Breast epithelium (tissue), 4 donors: ENCODE measurements around the gene ISY1. TPM values are rescaled to one million over a fixed set of nuclear protein-coding genes. Genes with fewer than 3 reads are reported as not detected.
"Not testable (repeated sequence)": the region's sequence is repeated elsewhere in the genome, so short reads cannot be mapped to it uniquely, and the experiment has no call there.

ENCODE experiments used
- DNase-seq, 2 donors: peaks; one replicate each; pipeline ENCODE4 v3.0.0-alpha.2; 2019; ENCODE audit warnings: low spot score in 2 of 2
- H3K27ac ChIP-seq, 2 donors: fragments of 200-600 bp; sonication (generic) in 1 of 2; one replicate each; pipeline ENCODE4 v1.5.1; 2016 to 2019; ENCODE audit warnings: mild to moderate bottlenecking in 1 of 2
- H3K27me3 ChIP-seq, 2 donors: fragments of 200-600 bp; sonication (generic) in 1 of 2; one replicate each; pipeline versions ENCODE4 v1.5.1 to v1.6.0; 2017 to 2019; ENCODE audit warnings: control low read depth in 1 of 2, mild to moderate bottlenecking in 1 of 2
- H3K36me3 ChIP-seq: fragments of 200-600 bp; one replicate; pipeline ENCODE4 v1.5.1; 2019
- H3K4me1 ChIP-seq, 2 donors: fragments of 200-600 bp; sonication (generic); one replicate each; pipeline ENCODE4 v1.5.1; 2016 to 2019; ENCODE audit warnings: control low read depth in 1 of 2
- H3K4me3 ChIP-seq, 3 donors: fragments of 200-600 bp; sonication (generic); 1 replicate in 2 of 3; 2 replicates in 1 of 3; pipeline ENCODE4 v1.5.1; 2016 to 2019; ENCODE audit warnings: mild to moderate bottlenecking in 3 of 3, moderate library complexity in 2 of 3
- H3K9me3 ChIP-seq, 2 donors: fragments of 200-600 bp; sonication (generic) in 1 of 2; one replicate each; pipeline ENCODE4 v1.5.1; 2016 to 2019; ENCODE audit warnings: control low read depth in 1 of 2
- POLR2A ChIP-seq: fragments of 450-650 bp; IDR thresholded peaks from one replicate; pipeline ENCODE4 v1.6.1; 2016; ENCODE audit warnings: antibody characterized with exemption, mild to moderate bottlenecking, moderate library complexity
- POLR2AphosphoS5 ChIP-seq, 3 donors: sonication (generic); formaldehyde crosslinking; IDR thresholded peaks; one replicate each; pipeline ENCODE4 v1.6.1; 2017; ENCODE audit warnings: antibody characterized with exemption in 3 of 3
- intact Hi-C: fragments of 100-400 bp; cut with DNase I; formaldehyde crosslinking; loops from one replicate; pipeline ENCODE4 v1.15.1; 2023; ENCODE audit warnings: low total_unique reads
- total RNA-seq, 3 donors: library from RNA; depleted of rRNA; stranded (reverse); fragments of >200 nt; gene quantifications; one replicate each; pipeline ENCODE4 v1.1.0, GENCODE V29; 2016
- TF ChIP-seq, protein P1 (sequence below), 3 donors: fragments of 450-650 bp; IDR thresholded peaks; one replicate each; pipeline ENCODE4 v1.5.1; 2016 to 2017; ENCODE audit warnings: antibody characterized with exemption in 3 of 3, mild to moderate bottlenecking in 3 of 3, moderate library complexity in 3 of 3

The ISY1 gene
- total RNA-seq, 3 donors from 2014 or later, result 21.4 to 27.9 (median 21.7) TPM

DNA sequence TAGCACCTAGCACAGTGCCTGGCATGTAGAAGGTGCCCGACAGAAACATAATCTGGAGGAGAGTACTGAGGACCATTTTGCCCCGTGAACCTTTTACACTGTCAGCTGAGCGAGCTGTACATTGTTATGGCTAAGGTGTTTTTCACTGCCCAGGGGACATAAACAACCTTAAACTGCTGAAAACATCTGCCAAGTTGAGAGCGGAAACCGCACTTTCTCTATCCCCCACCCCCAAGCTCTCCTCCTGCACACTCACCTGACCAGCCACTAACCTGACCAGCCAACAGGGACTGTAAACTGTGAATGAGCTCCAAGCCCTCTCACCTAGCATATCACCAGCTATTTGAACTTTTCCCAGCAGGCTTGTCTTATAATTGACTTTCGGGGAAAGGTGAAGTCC is 56.8 kb downstream of the ISY1 start:
- Histone ChIP-seq H3K27me3 (no peaks in the 10 kb centered on the region), H3K27ac (no peak overlapping the region), H3K36me3 (no peaks in the 10 kb centered on the region), H3K4me1 (peaks cover 0 to 9% of the 10 kb centered on the region in 2 donors), H3K9me3 (no peaks in the 10 kb centered on the region), H3K4me3 (no peak overlapping the region)
- TF ChIP-seq, protein P1, sequence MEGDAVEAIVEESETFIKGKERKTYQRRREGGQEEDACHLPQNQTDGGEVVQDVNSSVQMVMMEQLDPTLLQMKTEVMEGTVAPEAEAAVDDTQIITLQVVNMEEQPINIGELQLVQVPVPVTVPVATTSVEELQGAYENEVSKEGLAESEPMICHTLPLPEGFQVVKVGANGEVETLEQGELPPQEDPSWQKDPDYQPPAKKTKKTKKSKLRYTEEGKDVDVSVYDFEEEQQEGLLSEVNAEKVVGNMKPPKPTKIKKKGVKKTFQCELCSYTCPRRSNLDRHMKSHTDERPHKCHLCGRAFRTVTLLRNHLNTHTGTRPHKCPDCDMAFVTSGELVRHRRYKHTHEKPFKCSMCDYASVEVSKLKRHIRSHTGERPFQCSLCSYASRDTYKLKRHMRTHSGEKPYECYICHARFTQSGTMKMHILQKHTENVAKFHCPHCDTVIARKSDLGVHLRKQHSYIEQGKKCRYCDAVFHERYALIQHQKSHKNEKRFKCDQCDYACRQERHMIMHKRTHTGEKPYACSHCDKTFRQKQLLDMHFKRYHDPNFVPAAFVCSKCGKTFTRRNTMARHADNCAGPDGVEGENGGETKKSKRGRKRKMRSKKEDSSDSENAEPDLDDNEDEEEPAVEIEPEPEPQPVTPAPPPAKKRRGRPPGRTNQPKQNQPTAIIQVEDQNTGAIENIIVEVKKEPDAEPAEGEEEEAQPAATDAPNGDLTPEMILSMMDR (IDR thresholded peaks at IDR 0.05), result no peak
- TF ChIP-seq POLR2A (no peak), POLR2AphosphoS5 (IDR thresholded peaks at IDR 0.05) (no peak)
- intact Hi-C loops, result loop anchor here (1.0 kb wide), 1 partner anchor 34 kb away; no protein-coding TSS in a partner anchor
- no peak for DNase-seq

DNA sequence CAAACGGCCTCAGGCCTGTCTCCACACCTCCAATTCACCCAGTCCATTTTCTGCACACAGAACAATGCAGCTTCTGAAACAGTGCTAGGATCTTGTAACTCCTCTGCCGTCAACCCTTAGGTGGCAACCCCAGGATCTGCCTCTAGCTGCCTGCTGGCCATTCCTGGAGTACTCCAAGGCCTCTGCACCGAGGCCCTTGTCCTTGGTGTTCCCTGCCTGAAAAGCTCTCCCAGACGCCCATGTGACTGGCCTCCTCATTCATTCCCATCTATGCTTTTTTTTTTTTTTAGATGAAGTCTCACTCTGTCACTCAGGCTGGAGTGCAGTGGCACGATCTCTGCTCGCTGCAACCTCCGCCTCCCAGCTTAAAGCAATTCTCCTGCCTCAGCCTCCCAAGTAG is 57.6 kb downstream of the ISY1 start:
- TF ChIP-seq, protein P1 (IDR thresholded peaks at IDR 0.05), result no peak
- TF ChIP-seq POLR2A (no peak), POLR2AphosphoS5 (IDR thresholded peaks at IDR 0.05) (no peak)
- Histone ChIP-seq H3K4me3 (no peak overlapping the region), H3K4me1 (peaks cover 0 to 9% of the 10 kb centered on the region in 2 donors), H3K36me3 (no peaks in the 10 kb centered on the region), H3K27me3 (no peaks in the 10 kb centered on the region), H3K9me3 (no peaks in the 10 kb centered on the region), H3K27ac (no peak overlapping the region)
- no peak for DNase-seq
- intact Hi-C loops, result no loop called here

GRCh38 chr3:129101370-129102138 is 59.3 kb downstream of the ISY1 start:
- TF ChIP-seq, protein P1 (IDR thresholded peaks at IDR 0.05), result no peak
- TF ChIP-seq POLR2A, result no peak
- no peak for TF ChIP-seq POLR2AphosphoS5 (IDR thresholded peaks at IDR 0.05)
- no peak overlapping the region for H3K4me3 ChIP-seq
- no peak overlapping the region for H3K27ac ChIP-seq
- no peak for DNase-seq
- H3K4me1 ChIP-seq, result peaks cover 0 to 4% of the 10 kb centered on the region in 2 donors
- no peaks in the 10 kb centered on the region for H3K9me3 ChIP-seq
- intact Hi-C loops, result no loop called here
- no peaks in the 10 kb centered on the region for H3K27me3 ChIP-seq
- no peaks in the 10 kb centered on the region for H3K36me3 ChIP-seq

DNA sequence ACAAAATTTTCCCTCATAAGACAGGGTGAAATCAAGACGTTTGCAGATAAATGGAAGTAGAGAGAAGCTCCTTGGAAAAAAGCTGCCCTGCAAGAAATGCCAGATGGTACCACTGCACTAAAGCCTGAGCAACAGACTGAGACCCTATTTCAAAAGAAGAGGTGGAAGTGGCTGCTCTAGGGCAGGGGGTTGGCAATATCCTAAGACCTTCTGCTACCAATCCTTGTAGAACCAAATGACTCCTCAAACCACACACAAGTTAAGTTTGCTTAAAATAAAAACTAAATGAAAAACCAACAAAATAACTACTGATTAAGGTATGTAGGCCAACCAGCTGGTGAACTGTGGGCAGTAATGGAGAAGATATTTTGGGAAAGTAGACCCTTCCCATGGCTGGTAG is 60.6 kb downstream of the ISY1 start:
- Histone ChIP-seq H3K4me3 (no peak overlapping the region), H3K36me3 (no peaks in the 10 kb centered on the region), H3K27ac (no peak overlapping the region), H3K9me3 (no peaks in the 10 kb centered on the region), H3K27me3 (no peaks in the 10 kb centered on the region), H3K4me1 (no peaks in the 10 kb centered on the region)
- DNase-seq, result no peak
- intact Hi-C loops, result no loop called here
- TF ChIP-seq, protein P1 (IDR thresholded peaks at IDR 0.05), result no peak
- TF ChIP-seq POLR2A (no peak), POLR2AphosphoS5 (IDR thresholded peaks at IDR 0.05) (no peak)

- TF ChIP-seq POLR2A, result no peak
- TF ChIP-seq, protein P1 (IDR thresholded peaks at IDR 0.05), result no peak
- no peak for TF ChIP-seq POLR2AphosphoS5 (IDR thresholded peaks at IDR 0.05)
- DNase-seq, result no peak
- H3K27ac ChIP-seq, result no peak overlapping the region
- H3K27me3 ChIP-seq, result no peaks in the 10 kb centered on the region
- H3K4me3 ChIP-seq, result no peak overlapping the region
- intact Hi-C loops, result no loop called here
- no peaks in the 10 kb centered on the region for H3K4me1 ChIP-seq
- H3K36me3 ChIP-seq, result no peaks in the 10 kb centered on the region
- H3K9me3 ChIP-seq, result no peaks in the 10 kb centered on the region
Measured at GRCh38 chr3:129095285-129095684, 65.6 kb downstream of the ISY1 start.

DNA sequence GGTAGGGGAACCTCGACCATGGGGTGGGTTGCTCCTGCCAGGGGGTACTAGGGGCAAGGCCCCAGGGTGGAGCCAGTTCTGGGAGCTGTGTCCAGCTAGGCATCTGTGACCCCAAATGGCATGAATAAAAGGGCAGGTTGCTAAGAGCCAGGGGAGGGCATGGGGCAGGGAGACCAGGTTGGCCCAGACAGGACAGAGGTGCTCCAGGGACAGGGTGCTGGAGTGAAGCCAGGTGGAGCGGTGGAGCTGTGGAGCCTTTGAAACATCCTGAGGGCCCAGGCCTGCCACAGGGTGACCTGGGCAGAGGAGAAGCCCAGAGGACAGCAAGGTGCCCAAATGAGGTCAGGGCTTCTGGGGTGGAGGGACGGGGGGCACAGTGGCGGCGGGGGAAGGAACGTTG is 72.6 kb downstream of the ISY1 start:
- H3K4me3 ChIP-seq, H3K9me3 ChIP-seq, H3K36me3 ChIP-seq, H3K27me3 ChIP-seq, DNase-seq, H3K4me1 ChIP-seq, H3K27ac ChIP-seq, intact Hi-C loops: not testable (repeated sequence)

DNA sequence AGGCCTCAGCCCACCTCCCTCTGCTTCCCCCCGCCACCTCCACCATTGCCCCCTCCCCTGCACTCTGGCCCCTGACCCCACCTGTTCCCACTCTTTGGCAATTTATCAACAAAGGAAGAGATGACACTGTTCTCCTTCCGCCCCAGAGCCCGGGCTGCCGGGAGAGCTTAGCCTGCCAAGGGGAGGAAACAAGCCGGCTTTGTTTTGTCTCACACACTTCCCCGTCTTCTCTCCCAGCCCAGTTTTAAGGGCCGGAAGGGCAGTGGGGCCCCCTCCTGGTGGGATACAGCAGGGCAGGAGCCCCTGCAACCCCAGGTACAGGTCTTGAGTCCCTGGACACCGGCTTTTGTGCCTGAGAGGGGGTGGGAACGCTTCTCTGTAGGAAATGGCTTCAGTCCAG is 73.0 kb downstream of the ISY1 start:
- H3K27ac ChIP-seq, result peak overlapping the region; percentile 78 to 95
- DNase-seq, result peak in 1 of 2 donors; percentile 66

More for the DNA sequence above, 73.0 kb downstream of the ISY1 start:
- H3K27me3 ChIP-seq, H3K4me1 ChIP-seq, H3K36me3 ChIP-seq, intact Hi-C loops, H3K4me3 ChIP-seq, H3K9me3 ChIP-seq: not testable (repeated sequence)
